Central memory CD8-positive, alpha-beta T cell (primary cell): ENCODE results near the gene AQP7.
A peak's percentile ranks its signal among the peaks of the same experiment; 100 is the strongest.

ENCODE experiments used
- ATAC-seq: fragments of 150-1000 bp; cut with Tn5 transposase; replicated peaks from 2 replicates; pipeline ENCODE4 v1.10.0; 2022; ENCODE audit warnings: mild to moderate bottlenecking, moderate FRiP score, moderate number of reproducible peaks; ENCODE audit not compliant: poor library complexity, severe bottlenecking; ENCODE audit errors: extremely low read depth
- DNase-seq, 2 donors: peaks; one replicate each; pipeline ENCODE4 v3.0.0; 2021; ENCODE audit warnings: low spot score in 2 of 2
- H3K27ac Mint-ChIP-seq: one replicate; pipeline ENCODE4 v1.8.0; 2022; ENCODE audit warnings: low read depth, mild to moderate bottlenecking, moderate library complexity, mixed read lengths
- H3K27me3 Mint-ChIP-seq: one replicate; pipeline ENCODE4 v1.8.0; 2022; ENCODE audit warnings: mixed read lengths
- H3K36me3 Mint-ChIP-seq: one replicate; pipeline ENCODE4 v1.8.0; 2022; ENCODE audit warnings: mild to moderate bottlenecking, moderate library complexity, mixed read lengths; ENCODE audit not compliant: insufficient read depth
- H3K4me1 Mint-ChIP-seq: one replicate; pipeline ENCODE4 v1.8.0; 2022; ENCODE audit warnings: mixed read lengths
- H3K4me3 Mint-ChIP-seq: one replicate; pipeline ENCODE4 v1.8.0; 2022; ENCODE audit warnings: mild to moderate bottlenecking, moderate library complexity, mixed read lengths
- H3K9me3 Mint-ChIP-seq: one replicate; pipeline ENCODE4 v1.8.0; 2022; ENCODE audit warnings: mixed read lengths

The AQP7 gene

GRCh38 chr9:33346564-33346963, 55.8 kb downstream of the AQP7 start:
- H3K27me3 Mint-ChIP-seq: no peaks in the 10 kb centered on the region
- peaks cover 61% of the 10 kb centered on the region for H3K36me3 Mint-ChIP-seq
- H3K4me3 Mint-ChIP-seq: no peak overlapping the region
- no peaks in the 10 kb centered on the region for H3K4me1 Mint-ChIP-seq
- H3K9me3 Mint-ChIP-seq: no peaks in the 10 kb centered on the region
- DNase-seq (no peak), ATAC-seq (no peak)
- H3K27ac Mint-ChIP-seq: no peak overlapping the region

- DNase-seq (no peak), ATAC-seq (no peak)
- H3K4me3 Mint-ChIP-seq: no peak overlapping the region
- H3K27me3 Mint-ChIP-seq: no peaks in the 10 kb centered on the region
- peaks cover 65% of the 10 kb centered on the region for H3K36me3 Mint-ChIP-seq
- H3K9me3 Mint-ChIP-seq: no peaks in the 10 kb centered on the region
- peak overlapping the region; percentile 19 for H3K27ac Mint-ChIP-seq
- H3K4me1 Mint-ChIP-seq: peaks cover 18% of the 10 kb centered on the region
These were observed 58.2 kb downstream of the AQP7 start for GRCh38 chr9:33344145-33344544.

GRCh38 chr9:33341182-33341581, 61.2 kb downstream of the AQP7 start:
- H3K36me3 Mint-ChIP-seq: peaks cover 53% of the 10 kb centered on the region
- H3K27ac Mint-ChIP-seq: no peak overlapping the region
- H3K9me3 Mint-ChIP-seq: no peaks in the 10 kb centered on the region
- no peak for DNase-seq
- H3K27me3 Mint-ChIP-seq: no peaks in the 10 kb centered on the region
- ATAC-seq: no peak
- no peak overlapping the region for H3K4me3 Mint-ChIP-seq
- H3K4me1 Mint-ChIP-seq: peaks cover 21% of the 10 kb centered on the region

GRCh38 chr9:33340186-33340585, 62.2 kb downstream of the AQP7 start:
- Mint-ChIP-seq H3K27me3 (no peaks in the 10 kb centered on the region), H3K27ac (peak overlapping the region; percentile 4), H3K4me1 (peaks cover 21% of the 10 kb centered on the region), H3K36me3 (peaks cover 45% of the 10 kb centered on the region), H3K4me3 (no peak overlapping the region), H3K9me3 (no peaks in the 10 kb centered on the region)
- no peak for DNase-seq
- ATAC-seq: no peak
